GM15510 (cell line): ENCODE results near the gene PCP4.

Experiments used
- POLR2A ChIP-seq: IDR thresholded peaks from 3 replicates; pipeline ENCODE4 v1.6.1; 2011; ENCODE audit warnings: borderline replicate concordance; ENCODE audit not compliant: insufficient read length; ENCODE audit errors: extremely low read depth

Gene PCP4

GRCh38 chr21:39852021-39852721 lies 15.1 kb upstream of the PCP4 start:
- no peak for TF ChIP-seq POLR2A

DNA sequence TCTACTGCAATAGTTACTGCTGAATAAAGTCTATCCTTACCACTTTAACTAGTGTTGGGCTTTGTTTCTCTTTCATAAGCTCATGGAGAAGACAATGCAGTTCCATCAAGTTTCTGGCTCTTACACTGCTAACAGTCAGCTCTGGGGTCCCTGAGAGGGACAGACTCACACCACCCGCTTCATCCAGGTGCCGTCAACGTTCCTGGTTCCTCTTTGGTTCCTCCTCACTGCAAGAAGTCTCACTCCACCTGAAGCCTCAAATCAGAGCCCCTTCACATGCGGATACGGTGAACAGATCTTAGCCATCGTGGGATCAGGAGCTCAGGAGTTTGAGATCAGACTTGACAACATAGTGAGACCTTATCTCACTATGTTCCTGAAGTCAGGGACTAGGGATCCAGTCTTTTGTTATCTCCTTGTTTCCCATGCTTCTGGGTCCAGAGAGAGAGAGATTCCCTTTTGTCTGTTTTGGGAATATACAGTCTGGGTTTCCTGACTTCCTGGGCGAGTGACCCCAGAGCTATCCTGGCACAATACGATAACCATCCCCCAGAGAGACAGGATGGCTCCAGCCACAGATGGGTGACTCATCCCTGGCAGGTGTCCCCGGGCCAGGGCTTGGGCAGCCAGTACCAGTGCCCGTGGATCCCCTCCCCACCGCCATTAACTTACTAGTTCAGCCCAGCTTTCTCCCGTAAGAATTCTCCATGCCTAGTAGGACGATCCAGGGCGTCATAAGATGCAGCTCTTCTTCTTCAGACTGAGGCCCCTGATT lies 14.3 kb upstream of the PCP4 start:
- TF ChIP-seq POLR2A, result no peak

- no peak for TF ChIP-seq POLR2A
Observed at GRCh38 chr21:39854572-39854971, 12.7 kb upstream of the PCP4 start.

DNA sequence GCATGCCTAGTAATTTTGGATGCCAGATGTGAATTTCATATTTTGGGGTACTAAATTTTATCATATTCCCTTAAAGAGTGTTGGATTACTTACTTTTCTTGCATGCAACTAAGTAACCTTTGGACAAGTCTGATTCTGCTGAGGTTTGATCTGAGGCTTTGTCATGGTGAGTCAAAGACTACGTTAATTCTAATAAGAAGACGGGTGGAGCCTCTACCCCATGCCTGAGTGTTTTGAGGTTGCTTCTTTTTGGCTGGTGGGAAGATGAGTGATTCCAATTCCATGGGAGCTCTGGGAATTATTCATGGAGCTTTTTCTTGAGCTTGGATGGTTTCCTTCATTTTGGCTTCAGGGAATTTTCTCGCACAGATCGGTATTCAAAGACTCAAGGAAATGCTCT lies 11.6 kb upstream of the PCP4 start:
- TF ChIP-seq POLR2A, result no peak

- TF ChIP-seq POLR2A, result no peak
Observed at GRCh38 chr21:39860600-39860999, 6.6 kb upstream of the PCP4 start.

DNA sequence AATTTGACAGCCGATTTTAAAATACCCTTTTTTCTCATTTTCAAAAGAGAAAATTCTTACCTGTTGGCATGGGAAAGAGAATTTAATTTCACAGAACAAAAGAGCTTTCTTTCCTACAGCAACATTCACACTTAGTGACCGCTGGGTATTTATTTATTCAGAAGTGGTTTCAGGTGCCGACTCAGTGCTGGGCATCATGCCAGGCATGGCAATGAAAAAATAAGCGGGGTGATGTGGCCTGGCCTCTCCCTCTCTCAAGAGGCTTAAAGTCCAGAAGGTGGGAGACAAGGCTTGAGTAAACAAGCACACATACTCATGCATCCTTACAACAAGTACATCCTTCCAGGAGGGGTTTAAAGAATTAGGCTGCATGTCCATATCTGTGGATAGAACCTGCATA lies 4.1 kb upstream of the PCP4 start:
- no peak for TF ChIP-seq POLR2A

DNA sequence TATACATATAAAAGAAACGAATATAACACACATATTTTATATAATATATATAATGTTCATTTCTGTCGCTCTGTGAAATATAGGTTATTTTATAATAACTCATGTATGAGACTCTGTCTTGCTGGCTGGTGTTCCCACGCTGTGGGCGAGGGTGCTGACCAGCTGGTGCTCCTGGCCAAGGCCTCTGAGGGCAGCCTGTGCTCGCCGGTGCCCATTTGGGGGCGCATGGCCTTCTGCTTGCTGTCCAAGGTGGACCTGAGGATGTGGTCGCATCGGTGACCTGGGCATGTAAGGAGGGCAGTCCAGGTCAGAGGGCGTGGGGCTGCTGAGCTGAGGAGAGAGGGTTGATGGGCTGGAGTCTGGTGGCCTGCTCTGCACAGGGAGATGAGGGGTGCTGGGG lies 1.1 kb upstream of the PCP4 start:
- no peak for TF ChIP-seq POLR2A

- TF ChIP-seq POLR2A, result no peak
Observed at GRCh38 chr21:39869141-39869818, 2.0 kb downstream of the PCP4 start.

GRCh38 chr21:39873687-39874086 lies 6.4 kb downstream of the PCP4 start:
- no peak for TF ChIP-seq POLR2A

DNA sequence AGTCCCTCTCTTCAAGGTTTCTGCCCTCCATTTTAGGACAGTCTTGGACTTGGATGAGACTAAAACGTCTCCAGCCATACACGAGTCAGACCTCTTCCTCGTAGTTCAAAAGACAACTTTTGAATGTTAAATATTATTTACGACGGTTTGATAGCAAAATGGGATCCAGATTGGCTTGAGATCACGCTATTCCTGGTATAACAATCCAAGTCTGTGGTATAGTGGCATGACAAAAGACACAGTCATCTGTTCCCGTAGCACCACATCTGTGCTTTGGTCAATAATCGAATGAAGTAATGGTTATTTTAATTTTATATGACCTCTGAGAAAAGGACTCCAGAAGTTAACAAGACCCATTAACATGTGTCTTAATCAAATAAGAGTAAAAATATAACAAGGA lies 7.0 kb downstream of the PCP4 start:
- no peak for TF ChIP-seq POLR2A

GRCh38 chr21:39874759-39875158 lies 7.5 kb downstream of the PCP4 start:
- no peak for TF ChIP-seq POLR2A

- TF ChIP-seq POLR2A, result no peak
Observed at GRCh38 chr21:39881661-39882060, 14.4 kb downstream of the PCP4 start.

DNA sequence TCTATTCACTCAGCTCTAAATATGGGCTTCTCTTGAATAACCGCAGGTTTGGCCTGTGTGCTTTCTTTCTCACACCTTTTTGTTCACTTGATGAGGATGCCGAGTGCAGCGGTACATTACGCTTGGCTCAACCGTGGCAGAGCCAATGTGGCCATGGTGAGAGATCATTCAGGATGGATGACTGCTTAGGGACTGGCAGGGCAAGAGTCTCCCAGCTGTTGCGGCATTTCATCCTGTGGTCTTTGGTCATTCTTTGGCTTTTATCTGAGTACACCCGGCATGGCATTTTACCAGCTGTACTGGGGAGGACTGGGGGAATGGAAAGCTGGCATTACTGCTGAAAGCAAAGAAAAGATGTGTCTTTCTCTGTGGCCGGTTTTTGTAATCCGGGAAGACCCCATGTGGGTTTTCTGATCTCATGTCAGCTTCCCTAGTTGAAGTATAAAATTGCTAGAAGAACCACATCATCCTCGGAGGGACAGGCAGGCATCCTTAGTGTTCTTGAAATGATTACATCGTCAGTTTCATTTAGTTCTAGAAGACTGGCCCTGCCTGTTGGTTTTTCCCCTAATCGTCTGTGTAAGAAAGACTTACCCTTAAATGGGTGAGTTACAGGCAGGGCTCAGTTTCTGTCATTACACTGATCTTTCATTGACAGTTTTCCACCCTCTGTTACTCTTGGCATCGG lies 15.1 kb downstream of the PCP4 start:
- no peak for TF ChIP-seq POLR2A

DNA sequence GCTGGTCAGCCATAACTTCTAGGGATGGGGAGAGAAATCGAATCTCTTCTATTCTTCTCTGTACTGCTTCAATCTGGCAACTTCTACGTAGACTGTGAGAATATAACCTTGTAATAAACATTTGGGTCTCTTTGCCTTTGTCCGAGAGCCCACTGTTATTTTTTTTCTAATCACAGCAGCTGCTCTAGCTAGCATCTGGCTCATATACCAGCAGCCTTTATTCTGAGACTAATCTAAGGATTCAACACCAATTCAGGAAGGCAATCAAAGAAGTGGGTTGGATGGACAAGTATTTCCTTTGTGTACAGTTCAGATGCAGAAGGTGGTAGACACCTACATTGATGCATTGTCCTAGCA lies 15.6 kb downstream of the PCP4 start:
- no peak for TF ChIP-seq POLR2A
